MM.1S (cell line): ENCODE measurements around the gene SIRT6.
"Not testable (repeated sequence)": the region's sequence is repeated elsewhere in the genome, so short reads cannot be mapped to it uniquely, and the experiment has no call there.

ENCODE experiments used
- DNase-seq: peaks from one replicate; pipeline ENCODE4 v3.0.0-alpha.2; 2015
- H2AFZ ChIP-seq: fragments of 300-600 bp; sonication (generic); 2 replicates; pipeline ENCODE4 v1.6.0; 2016; ENCODE audit warnings: antibody characterized with exemption, low read length
- H3F3A ChIP-seq: fragments of 300-600 bp; sonication (generic); 2 replicates; pipeline ENCODE4 v1.6.1; 2016; ENCODE audit warnings: mild to moderate bottlenecking, antibody characterized with exemption, low read length, moderate library complexity, mixed read lengths; ENCODE audit not compliant: insufficient read depth
- H3K27ac ChIP-seq: fragments of 300-600 bp; sonication (generic); 2 replicates; pipeline ENCODE4 v1.5.1; 2016; ENCODE audit warnings: mild to moderate bottlenecking, low read length
- H3K27me3 ChIP-seq: fragments of 300-600 bp; sonication (generic); replicated peaks from 2 replicates; pipeline ENCODE4 v1.6.0; 2016; ENCODE audit warnings: low read length; ENCODE audit not compliant: insufficient read depth
- H3K36me3 ChIP-seq: fragments of 300-600 bp; sonication (generic); replicated peaks from 2 replicates; pipeline ENCODE4 v1.6.1; 2016; ENCODE audit warnings: mild to moderate bottlenecking, low read length, mixed read lengths; ENCODE audit not compliant: insufficient read depth
- H3K4me1 ChIP-seq: fragments of 300-600 bp; sonication (generic); 2 replicates; pipeline ENCODE4 v1.6.1; 2016; ENCODE audit warnings: low read length, mixed read lengths
- H3K4me2 ChIP-seq: fragments of 300-600 bp; sonication (generic); 2 replicates; pipeline ENCODE4 v1.6.0; 2016; ENCODE audit warnings: low read depth, low read length
- H3K4me3 ChIP-seq: fragments of 300-600 bp; sonication (generic); 2 replicates; pipeline ENCODE4 v1.5.1; 2016; ENCODE audit warnings: low read length, mixed read lengths
- H3K79me2 ChIP-seq: fragments of 300-600 bp; sonication (generic); 2 replicates; pipeline ENCODE4 v1.6.1; 2016; ENCODE audit warnings: mixed run types, low read length, mixed read lengths
- H3K9ac ChIP-seq: fragments of 300-600 bp; sonication (generic); 2 replicates; pipeline ENCODE4 v1.6.1; 2016; ENCODE audit warnings: low read length, mixed read lengths
- H3K9me2 ChIP-seq: fragments of 300-600 bp; sonication (generic); replicated peaks from 2 replicates; pipeline ENCODE4 v1.6.1; 2016; ENCODE audit warnings: mild to moderate bottlenecking, low read length, mixed read lengths; ENCODE audit not compliant: insufficient read depth
- H3K9me3 ChIP-seq: fragments of 300-600 bp; sonication (generic); replicated peaks from 2 replicates; pipeline ENCODE4 v1.6.1; 2016; ENCODE audit warnings: mild to moderate bottlenecking, low read length, mixed read lengths; ENCODE audit not compliant: insufficient read depth
- H4K20me1 ChIP-seq: fragments of 300-600 bp; sonication (generic); 2 replicates; pipeline ENCODE4 v1.6.1; 2016; ENCODE audit warnings: mild to moderate bottlenecking, low read length, moderate library complexity, mixed read lengths; ENCODE audit not compliant: insufficient read depth
- EZH2 ChIP-seq: fragments of 300-600 bp; sonication (generic); optimal IDR thresholded peaks from 2 replicates; pipeline ENCODE3; 2017; ENCODE audit warnings: low read depth, mild to moderate bottlenecking, antibody characterized with exemption, low read length, mixed read lengths
- EZH2phosphoT487 ChIP-seq: fragments of 300-600 bp; sonication (generic); IDR thresholded peaks from 2 replicates; pipeline ENCODE4 v1.6.1; 2018; ENCODE audit warnings: antibody characterized with exemption, low read length
- TF ChIP-seq, protein P1 (sequence below): fragments of 300-600 bp; sonication (generic); IDR thresholded peaks from 2 replicates; pipeline ENCODE4 v1.5.1; 2016; ENCODE audit warnings: antibody characterized with exemption, low read length, mixed read lengths

Gene SIRT6

GRCh38 chr19:4138445-4138844, 43.9 kb downstream of the SIRT6 start:
- no peak overlapping the region for H3K4me3 ChIP-seq
- H3K27ac ChIP-seq: no peak overlapping the region
- TF ChIP-seq, protein P1, sequence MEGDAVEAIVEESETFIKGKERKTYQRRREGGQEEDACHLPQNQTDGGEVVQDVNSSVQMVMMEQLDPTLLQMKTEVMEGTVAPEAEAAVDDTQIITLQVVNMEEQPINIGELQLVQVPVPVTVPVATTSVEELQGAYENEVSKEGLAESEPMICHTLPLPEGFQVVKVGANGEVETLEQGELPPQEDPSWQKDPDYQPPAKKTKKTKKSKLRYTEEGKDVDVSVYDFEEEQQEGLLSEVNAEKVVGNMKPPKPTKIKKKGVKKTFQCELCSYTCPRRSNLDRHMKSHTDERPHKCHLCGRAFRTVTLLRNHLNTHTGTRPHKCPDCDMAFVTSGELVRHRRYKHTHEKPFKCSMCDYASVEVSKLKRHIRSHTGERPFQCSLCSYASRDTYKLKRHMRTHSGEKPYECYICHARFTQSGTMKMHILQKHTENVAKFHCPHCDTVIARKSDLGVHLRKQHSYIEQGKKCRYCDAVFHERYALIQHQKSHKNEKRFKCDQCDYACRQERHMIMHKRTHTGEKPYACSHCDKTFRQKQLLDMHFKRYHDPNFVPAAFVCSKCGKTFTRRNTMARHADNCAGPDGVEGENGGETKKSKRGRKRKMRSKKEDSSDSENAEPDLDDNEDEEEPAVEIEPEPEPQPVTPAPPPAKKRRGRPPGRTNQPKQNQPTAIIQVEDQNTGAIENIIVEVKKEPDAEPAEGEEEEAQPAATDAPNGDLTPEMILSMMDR: no peak
- TF ChIP-seq EZH2: no peak
- TF ChIP-seq EZH2phosphoT487: no peak
- no peak for DNase-seq
- H3K9me3 ChIP-seq: no peaks in the 10 kb centered on the region
- no peaks in the 10 kb centered on the region for H3F3A ChIP-seq
- H3K36me3 ChIP-seq: no peaks in the 10 kb centered on the region
- H3K4me1 ChIP-seq: no peaks in the 10 kb centered on the region
- H3K4me2 ChIP-seq: no peak overlapping the region
- H3K9me2 ChIP-seq: no peaks in the 10 kb centered on the region
- H3K27me3 ChIP-seq: peaks cover 50% of the 10 kb centered on the region
- H3K9ac ChIP-seq: no peak overlapping the region
- H4K20me1 ChIP-seq: no peaks in the 10 kb centered on the region
- no peaks in the 10 kb centered on the region for H3K79me2 ChIP-seq
- no peak overlapping the region for H2AFZ ChIP-seq

- Histone ChIP-seq H3K4me2 (no peak overlapping the region), H3F3A (no peaks in the 10 kb centered on the region), H2AFZ (no peak overlapping the region), H3K27ac (no peak overlapping the region), H3K9ac (no peak overlapping the region), H3K36me3 (no peaks in the 10 kb centered on the region), H3K4me3 (no peak overlapping the region), H3K79me2 (no peaks in the 10 kb centered on the region), H3K4me1 (no peaks in the 10 kb centered on the region), H3K27me3 (peaks cover 37% of the 10 kb centered on the region), H3K9me2 (no peaks in the 10 kb centered on the region), H4K20me1 (no peaks in the 10 kb centered on the region), H3K9me3 (no peaks in the 10 kb centered on the region)
- no peak for TF ChIP-seq EZH2phosphoT487
- DNase-seq: no peak
Measured at GRCh38 chr19:4136680-4137088, 45.7 kb downstream of the SIRT6 start.

GRCh38 chr19:4135386-4135785, 47.0 kb downstream of the SIRT6 start:
- not testable (repeated sequence) for H3K36me3 ChIP-seq, H3F3A ChIP-seq, H3K9ac ChIP-seq, H3K9me3 ChIP-seq, H3K9me2 ChIP-seq, H3K4me2 ChIP-seq, H3K4me3 ChIP-seq, DNase-seq, H2AFZ ChIP-seq, H4K20me1 ChIP-seq, H3K4me1 ChIP-seq, H3K79me2 ChIP-seq, H3K27ac ChIP-seq
- H3K27me3 ChIP-seq: peaks cover 37% of the 10 kb centered on the region

GRCh38 chr19:4134351-4134750, 48.0 kb downstream of the SIRT6 start:
- H3K4me1 ChIP-seq: no peaks in the 10 kb centered on the region
- peaks cover 39% of the 10 kb centered on the region for H3K27me3 ChIP-seq
- H2AFZ ChIP-seq: no peak overlapping the region
- no peaks in the 10 kb centered on the region for H4K20me1 ChIP-seq
- no peak overlapping the region for H3K27ac ChIP-seq
- no peak for DNase-seq
- no peak overlapping the region for H3K4me3 ChIP-seq
- H3K36me3 ChIP-seq: no peaks in the 10 kb centered on the region
- H3F3A ChIP-seq: no peaks in the 10 kb centered on the region
- no peaks in the 10 kb centered on the region for H3K79me2 ChIP-seq
- no peaks in the 10 kb centered on the region for H3K9me2 ChIP-seq
- no peak overlapping the region for H3K9ac ChIP-seq
- TF ChIP-seq EZH2phosphoT487: no peak
- TF ChIP-seq, protein P1: no peak
- no peak for TF ChIP-seq EZH2
- no peak overlapping the region for H3K4me2 ChIP-seq
- H3K9me3 ChIP-seq: no peaks in the 10 kb centered on the region
